Measurements from ENCODE around the gene GRB14.
"Not testable (repeated sequence)": the region's sequence is repeated elsewhere in the genome, so short reads cannot be mapped to it uniquely, and the experiment has no call there.

The GRB14 gene

DNA sequence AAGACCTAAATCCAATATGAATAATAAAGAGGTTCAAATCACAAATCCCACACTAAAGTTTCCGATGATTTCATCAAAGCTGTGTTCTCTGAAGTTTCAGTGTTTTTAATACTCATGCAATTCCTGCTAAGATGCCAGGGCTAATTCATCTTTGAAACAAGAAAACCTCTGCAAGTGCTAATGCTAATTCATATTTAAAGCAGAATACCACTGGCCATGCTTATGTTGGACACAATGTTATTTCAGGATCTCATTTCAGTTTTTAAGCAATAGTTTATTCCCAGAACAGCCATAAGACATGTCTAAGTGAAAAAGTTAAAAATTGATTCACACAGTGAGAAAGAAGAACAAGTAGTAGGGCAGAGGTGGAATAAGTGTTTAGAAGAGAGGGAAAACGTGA lies 62.8 kb downstream of the GRB14 start:
- DNase-seq (ENCODE audit: low read depth) = no peak

DNA sequence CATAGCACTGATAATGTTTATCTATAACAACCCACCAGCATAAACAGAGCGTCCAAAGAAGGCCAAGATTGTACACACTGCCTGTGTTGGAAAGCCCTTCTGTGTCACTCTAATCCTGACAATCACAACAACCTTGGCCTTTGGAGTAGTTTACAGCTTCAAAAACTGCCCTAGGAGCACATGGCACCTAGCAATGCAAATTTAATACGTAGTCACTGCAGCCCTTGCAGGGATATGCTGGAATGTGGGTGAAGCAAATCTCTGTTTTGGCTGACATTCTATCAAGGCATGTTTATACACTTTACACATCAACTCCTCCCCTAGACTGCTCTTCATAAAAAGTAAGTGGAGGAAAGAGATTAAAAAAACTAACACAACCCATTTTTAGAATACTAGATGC lies 66.8 kb downstream of the GRB14 start:
- DNase-seq (ENCODE audit: low read depth) = no peak

DNA sequence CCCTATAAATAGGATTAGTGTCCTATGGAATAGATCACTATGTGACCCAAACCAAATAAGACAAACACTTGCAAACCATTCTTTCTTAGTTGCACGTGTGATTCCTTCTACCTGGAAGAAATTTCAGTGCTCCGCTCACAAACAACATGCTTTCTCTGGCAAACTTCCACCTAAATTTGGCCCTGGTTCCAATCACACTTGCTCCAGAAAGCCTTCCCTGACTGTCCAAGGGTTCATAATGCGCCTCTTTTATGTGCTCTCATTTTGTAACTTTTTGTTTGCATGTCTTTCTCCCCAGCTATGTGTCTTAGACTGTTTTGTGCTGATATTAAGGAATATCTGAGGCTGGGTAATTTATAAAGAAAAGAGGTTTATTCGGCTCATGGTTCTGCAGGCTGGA lies 69.8 kb downstream of the GRB14 start:
- no peak for DNase-seq (ENCODE audit: low read depth)

DNA sequence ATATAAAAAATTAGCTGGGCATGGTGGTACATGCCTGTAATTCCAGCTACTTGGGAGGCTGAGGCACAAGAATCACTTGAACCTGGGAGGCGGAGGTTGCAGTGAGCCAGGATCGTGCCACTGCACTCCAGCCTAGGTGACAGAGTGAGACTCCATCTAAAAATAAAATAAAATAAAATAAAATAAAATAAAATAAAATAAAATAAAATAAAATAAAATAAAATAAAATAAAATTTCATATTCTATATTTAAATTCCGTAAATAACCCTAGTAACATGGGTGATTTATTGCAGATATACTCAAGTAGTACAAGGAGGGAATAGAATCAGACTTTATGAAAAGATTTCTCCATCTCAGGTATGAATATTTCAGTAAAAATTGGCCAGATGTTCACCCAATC lies 71.6 kb downstream of the GRB14 start:
- not testable (repeated sequence) for DNase-seq (ENCODE audit: low read depth)

DNA sequence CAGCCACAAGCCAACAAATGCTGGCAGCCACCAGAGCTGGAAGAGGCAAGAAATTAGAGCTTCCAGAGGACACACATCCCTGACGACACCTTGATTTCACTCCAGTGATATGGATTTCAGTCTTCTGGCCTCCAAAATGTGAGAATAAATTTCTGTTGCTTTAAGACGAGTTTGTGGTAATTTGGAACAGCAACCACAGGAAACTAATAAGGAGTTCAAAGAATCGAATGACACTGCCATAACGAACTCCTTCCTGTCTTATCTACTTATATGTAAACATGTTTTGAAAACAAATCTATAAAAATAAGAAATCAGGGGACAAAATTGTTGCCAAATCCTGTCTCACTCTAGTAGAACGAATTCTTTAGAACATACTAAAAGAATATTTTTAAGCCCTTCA lies 75.8 kb downstream of the GRB14 start:
- no peak for DNase-seq (ENCODE audit: low read depth)

- DNase-seq (ENCODE audit: low read depth) = peak; percentile 79
Observed at GRCh38 chr2:164542581-164543021, 78.7 kb downstream of the GRB14 start.

GRCh38 chr2:164538240-164538866 lies 82.9 kb downstream of the GRB14 start:
- peak; percentile 27 for DNase-seq (ENCODE audit: low read depth)

DNA sequence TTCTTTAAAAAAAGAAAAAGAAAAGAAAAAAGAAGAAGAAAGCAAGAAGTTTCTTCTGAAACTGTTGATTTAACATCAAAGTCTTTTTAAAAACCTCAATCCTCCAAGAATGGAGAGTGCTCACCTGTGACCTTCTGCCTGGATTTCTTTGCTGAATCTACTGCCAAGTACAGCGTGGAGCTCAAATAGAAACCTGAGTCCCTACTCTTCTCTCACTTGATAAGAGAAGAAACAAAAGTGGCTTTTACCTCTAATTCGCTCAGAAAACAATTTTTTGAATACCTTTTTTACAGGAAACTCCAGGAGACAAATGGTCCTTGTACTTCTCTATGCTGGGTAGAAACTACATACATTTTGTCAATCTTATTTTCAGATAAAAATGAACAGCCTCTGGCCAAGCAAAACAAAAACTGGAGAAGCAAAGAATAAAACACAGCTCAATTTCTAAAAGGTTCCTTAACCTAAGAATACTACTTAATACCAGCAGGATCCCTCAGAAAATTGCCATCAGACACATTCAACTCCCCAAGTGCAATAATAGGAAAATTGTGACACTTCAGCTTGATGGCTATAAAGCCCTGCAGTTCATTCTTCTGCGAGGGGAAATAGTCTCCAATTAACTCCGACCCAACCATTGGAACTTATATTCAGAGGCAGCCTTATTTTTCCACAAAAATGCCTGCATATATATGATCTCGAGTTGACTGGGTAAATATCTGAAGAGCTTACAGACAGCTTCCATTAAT lies 85.8 kb downstream of the GRB14 start:
- DNase-seq (ENCODE audit: low read depth) = no peak

DNA sequence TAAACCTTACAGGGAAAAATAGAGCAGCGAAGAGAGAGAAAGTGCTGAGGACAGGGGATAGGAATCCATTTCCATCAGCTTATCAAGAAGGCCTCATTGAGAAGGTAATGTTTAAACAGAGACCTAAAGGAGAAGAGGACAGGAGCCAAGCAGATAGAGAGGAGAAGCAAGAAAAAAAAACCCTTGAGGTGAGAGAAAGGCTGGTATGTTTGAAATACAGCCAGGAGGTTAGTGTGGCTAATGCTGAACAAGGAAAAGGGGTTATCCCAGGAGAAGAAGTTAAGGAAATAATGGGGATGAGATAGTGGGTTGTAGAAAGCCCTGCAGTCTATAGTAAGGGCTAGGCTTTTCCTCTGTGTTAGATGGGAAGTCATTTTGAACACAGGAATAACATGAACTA lies 90.8 kb downstream of the GRB14 start:
- DNase-seq (ENCODE audit: low read depth) = no peak

GRCh38 chr2:164523726-164524125 lies 97.6 kb downstream of the GRB14 start:
- no peak for DNase-seq (ENCODE audit: low read depth)

DNA sequence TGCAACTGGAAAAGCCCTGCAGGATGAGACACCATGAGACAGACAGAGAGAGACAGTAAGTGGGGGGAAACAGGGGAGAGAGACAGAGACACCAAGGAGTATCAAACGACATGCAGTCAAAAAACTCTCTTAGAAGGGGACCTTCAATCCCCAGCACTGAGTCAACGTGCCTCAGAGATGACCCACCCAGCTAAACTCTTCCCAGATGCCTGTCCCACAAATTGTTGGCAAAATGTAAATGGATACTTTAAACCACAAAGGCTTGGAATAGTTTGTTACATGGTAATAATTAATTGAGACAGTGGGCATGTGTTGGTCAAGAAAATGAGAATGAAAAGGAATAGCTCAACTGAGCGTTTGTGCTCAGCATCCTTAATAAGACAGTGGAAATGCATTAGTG lies 98.3 kb downstream of the GRB14 start:
- DNase-seq (ENCODE audit: low read depth) = no peak

DNA sequence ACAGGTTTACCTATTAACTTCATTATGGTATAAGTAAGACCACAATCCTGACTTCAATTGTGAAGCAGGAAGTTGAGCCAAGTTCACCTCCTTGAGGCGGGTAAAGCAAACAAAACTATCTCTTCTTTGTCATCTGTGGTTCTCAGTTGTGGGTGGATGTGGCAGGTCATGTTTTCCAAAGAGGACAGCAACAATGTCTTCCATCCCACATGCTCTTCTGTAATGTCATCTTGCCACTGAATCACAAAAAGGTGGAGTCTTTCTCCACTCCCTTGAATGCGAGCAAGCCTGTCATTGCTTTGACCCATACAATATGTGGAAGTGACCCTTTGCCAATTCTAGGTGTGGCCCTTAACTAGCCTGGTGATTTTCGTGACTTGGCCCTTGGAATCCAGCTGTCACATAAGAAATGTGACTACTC lies 98.7 kb downstream of the GRB14 start:
- DNase-seq (ENCODE audit: low read depth) = no peak

- no peak for DNase-seq (ENCODE audit: low read depth)
Observed at GRCh38 chr2:164515734-164516133, 105.5 kb downstream of the GRB14 start.

DNA sequence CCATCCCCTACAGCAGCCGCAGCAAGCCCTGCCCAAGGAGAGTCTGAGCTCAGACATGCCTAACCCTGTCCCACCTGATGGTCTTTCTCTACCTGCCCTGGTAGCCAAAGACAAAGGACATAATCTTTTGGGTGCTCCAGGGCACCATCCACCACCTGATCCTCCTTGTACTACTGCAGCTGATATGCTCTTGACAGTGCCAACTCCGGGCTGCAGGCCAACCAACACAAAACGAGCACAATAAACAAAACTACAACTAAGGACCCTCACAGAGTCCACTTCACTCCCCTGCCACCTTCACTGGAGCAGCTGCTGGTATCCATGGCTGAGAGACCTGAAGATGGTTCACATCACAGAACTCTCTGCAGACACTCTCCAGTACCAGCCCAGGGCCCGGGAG lies 106.3 kb downstream of the GRB14 start:
- DNase-seq (ENCODE audit: low read depth) = no peak

DNA sequence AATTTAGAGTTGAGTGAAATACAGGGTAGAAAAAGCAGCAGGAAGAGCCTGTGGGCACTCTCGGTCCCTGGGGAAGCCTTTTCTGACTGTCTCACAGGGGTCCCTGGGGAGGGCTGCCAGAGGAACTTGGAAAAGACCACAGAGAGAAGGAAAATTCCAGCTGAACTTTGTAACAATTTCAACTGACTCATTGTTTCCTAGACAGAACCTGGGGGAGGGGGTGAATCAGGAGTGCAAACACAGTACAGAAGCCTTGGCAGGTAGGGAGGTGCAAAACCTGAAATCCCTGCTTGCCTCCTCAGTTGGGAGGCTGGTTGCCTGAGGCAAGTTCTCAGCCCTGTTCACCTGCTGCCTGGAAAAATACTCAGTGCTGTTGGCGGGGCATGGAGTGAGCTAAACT lies 106.8 kb downstream of the GRB14 start:
- no peak for DNase-seq (ENCODE audit: low read depth)

DNA sequence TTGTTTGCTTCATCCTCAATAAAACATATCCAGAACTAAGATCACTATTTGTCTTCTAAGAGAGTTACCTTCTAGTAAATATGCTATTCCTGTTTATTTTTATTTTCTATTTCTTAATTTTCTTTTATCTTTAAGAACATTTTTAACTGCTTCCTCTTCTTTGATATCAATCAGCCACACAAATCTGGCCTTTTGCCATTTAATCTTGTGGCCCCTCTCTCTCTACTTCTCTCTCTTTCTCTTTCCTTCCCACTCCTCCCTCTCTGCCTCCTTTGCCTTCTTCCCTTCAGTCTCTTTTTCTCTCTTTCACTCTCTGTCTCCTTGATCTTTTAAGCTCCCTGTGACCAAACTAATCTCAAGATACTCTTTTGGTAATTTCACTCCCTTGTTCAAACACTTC lies 108.4 kb downstream of the GRB14 start:
- DNase-seq (ENCODE audit: low read depth) = no peak

GRCh38 chr2:164511738-164512137 lies 109.5 kb downstream of the GRB14 start:
- DNase-seq (ENCODE audit: low read depth) = no peak

DNA sequence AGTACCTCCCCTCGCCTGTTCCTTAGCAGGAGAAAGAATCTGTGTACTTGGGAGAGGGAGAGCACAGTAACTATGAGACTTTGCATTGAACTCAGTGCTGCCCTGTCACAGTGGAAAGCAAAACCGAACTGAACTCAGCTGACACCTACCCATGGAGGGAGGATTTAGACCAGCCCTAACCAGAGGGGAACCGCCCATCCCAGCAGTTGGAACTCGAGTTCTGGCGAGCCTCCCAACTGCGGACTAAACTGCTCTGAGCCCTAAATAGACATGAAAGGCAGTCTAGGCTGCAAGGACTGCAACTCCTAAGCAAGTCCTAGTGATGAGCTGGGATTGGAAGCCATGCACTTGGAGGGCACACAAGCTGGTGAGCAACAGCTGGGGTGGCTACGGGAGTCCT lies 110.4 kb downstream of the GRB14 start:
- DNase-seq (ENCODE audit: low read depth) = no peak

GRCh38 chr2:164509137-164509877 lies 112.0 kb downstream of the GRB14 start:
- DNase-seq (ENCODE audit: low read depth) = no peak

DNA sequence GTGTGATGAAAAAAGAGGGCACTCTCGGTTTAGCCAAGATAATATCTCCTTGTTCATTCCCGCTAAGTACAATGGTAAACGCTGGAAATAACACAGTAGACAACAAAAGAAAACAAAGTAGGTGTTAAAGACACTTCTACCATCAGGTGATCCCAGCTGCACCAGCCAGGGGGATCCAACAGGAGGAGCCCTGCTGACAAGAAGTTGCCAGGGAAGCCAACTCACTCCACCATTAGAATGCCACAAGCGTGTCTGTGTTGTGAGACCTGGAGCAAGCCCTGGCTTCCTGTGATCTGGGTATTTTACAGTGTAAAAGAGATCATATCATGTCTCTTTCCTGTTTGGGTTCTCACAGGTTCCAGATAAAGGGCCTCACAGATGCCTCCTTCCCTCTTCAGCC lies 117.0 kb downstream of the GRB14 start:
- no peak for DNase-seq (ENCODE audit: low read depth)

DNA sequence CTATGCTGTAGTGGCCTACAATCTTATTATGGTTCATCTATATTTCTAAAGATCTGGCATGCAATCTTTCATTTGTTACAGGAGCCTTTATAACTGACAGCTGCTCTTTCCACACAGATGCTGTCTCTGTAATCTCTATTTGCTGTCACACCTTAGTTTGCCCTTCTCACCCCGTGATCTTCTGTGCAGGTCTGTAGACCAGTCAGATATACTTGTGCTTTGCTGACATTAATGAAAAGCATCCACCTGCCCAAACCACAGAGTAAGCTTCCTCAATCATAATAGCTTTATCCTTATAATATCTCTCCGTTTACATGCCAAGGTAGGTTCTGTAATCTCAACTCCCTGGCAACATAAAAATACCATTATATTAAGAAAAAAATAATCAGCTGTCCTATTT lies 122.4 kb downstream of the GRB14 start:
- DNase-seq (ENCODE audit: low read depth) = no peak

- DNase-seq (ENCODE audit: low read depth) = no peak
Observed at GRCh38 chr2:164496881-164497280, 124.4 kb downstream of the GRB14 start.

DNA sequence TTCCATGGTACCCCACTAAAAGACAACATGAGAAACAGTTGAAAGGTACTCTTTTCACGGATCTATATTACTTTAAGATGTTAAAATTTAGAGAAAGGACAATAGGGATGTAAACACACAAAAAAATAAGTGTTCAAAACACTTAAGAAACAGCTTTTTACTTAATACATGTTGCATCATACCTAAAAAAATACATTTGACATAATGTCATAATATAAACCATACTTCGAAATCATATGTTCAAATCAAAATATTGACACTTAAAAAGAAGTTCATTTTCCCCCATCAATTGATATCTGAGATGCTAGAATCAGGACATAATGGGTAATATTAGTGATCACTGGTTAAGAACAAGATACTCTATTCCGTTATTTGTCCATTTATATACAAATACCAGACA lies 124.9 kb downstream of the GRB14 start:
- no peak for DNase-seq (ENCODE audit: low read depth)
